T-cell (primary cell): ENCODE measurements around the gene CLIC4. TPM values are rescaled to one million over a fixed set of nuclear protein-coding genes. Genes with fewer than 3 reads are reported as not detected.

ENCODE experiments used
- ATAC-seq, 4 experiments: fragments of 200-7000 bp in 3 of 4; fragments of 150-1000 bp in 1 of 4; cut with Tn5 transposase; replicated peaks in 1 of 4; 1 replicate in 3 of 4; 2 replicates in 1 of 4; pipeline ENCODE4 v1.10.0; 2021; ENCODE audit warnings: moderate library complexity in 3 of 4, mild to moderate bottlenecking in 2 of 4, moderate number of reproducible peaks in 1 of 4
- CTCF ChIA-PET, 2 donors: fragments of 300-600 bp; sonication (Branson Sonifier 250); formaldehyde crosslinking; loops; one replicate each; lab custom pipeline; 2022; ENCODE audit warnings: antibody characterized with exemption in 2 of 2; lab: Charles Lee
- POLR2A ChIA-PET, 2 donors: fragments of 300-600 bp; sonication (Branson Sonifier 250); formaldehyde crosslinking; loops; one replicate each; lab custom pipeline; 2022; ENCODE audit warnings: antibody characterized with exemption in 2 of 2; lab: Charles Lee
- DNase-seq, 35 experiments: peaks; one replicate each; pipeline versions ENCODE4 v3.0.0 to v3.0.0-alpha.2; 2013 to 2023
- H3K27ac ChIP-seq: one replicate; pipeline ENCODE4 v1.5.1; 2013; ENCODE audit warnings: low read length
- H3K27me3 ChIP-seq, 2 experiments: replicated peaks in 1 of 2; 1 replicate in 1 of 2; 2 replicates in 1 of 2; pipeline versions ENCODE4 v1.6.1 to v1.7.0; 2013; ENCODE audit warnings: low read length in 1 of 2, mixed read lengths in 1 of 2; ENCODE audit not compliant: control insufficient read depth in 2 of 2, insufficient read depth in 2 of 2; ENCODE audit errors: extremely low read depth in 1 of 2
- H3K36me3 ChIP-seq, 2 donors: 1 replicate in 1 of 2; 2 replicates in 1 of 2; pipeline versions ENCODE4 v1.6.1 to v1.7.0; 2013; ENCODE audit warnings: low read length in 1 of 2; ENCODE audit not compliant: control insufficient read depth in 2 of 2, insufficient read depth in 1 of 2; ENCODE audit errors: extremely low read depth in 1 of 2
- H3K4me1 ChIP-seq, 2 experiments: 1 replicate in 1 of 2; 2 replicates in 1 of 2; pipeline versions ENCODE4 v1.6.1 to v1.7.0; 2013; ENCODE audit warnings: low read length in 2 of 2, mixed read lengths in 1 of 2; ENCODE audit not compliant: insufficient read depth in 2 of 2, control insufficient read depth in 1 of 2; ENCODE audit errors: extremely low read depth in 1 of 2
- H3K4me3 ChIP-seq, 2 donors: 1 replicate in 1 of 2; 2 replicates in 1 of 2; pipeline versions ENCODE4 v1.5.1 to v1.7.0; 2013; ENCODE audit warnings: mild to moderate bottlenecking in 2 of 2, low read length in 1 of 2, moderate library complexity in 1 of 2; ENCODE audit not compliant: control insufficient read depth in 1 of 2; ENCODE audit errors: extremely low read depth in 1 of 2
- H3K9me3 ChIP-seq: 2 replicates; pipeline ENCODE4 v1.7.0; 2013
- H3K27ac Mint-ChIP-seq, 2 donors: one replicate each; pipeline ENCODE4 v1.8.0; 2020 to 2021; ENCODE audit warnings: mild to moderate bottlenecking in 2 of 2, mixed read lengths in 2 of 2
- H3K27me3 Mint-ChIP-seq, 2 donors: one replicate each; pipeline ENCODE4 v1.8.0; 2021 to 2022; ENCODE audit warnings: mixed read lengths in 2 of 2
- H3K36me3 Mint-ChIP-seq: one replicate; pipeline ENCODE4 v1.8.0; 2021; ENCODE audit warnings: mixed read lengths
- H3K4me1 Mint-ChIP-seq, 3 donors: one replicate each; pipeline ENCODE4 v1.8.0; 2020 to 2022; ENCODE audit warnings: mixed read lengths in 3 of 3, mild to moderate bottlenecking in 1 of 3
- H3K4me3 Mint-ChIP-seq, 3 donors: one replicate each; pipeline ENCODE4 v1.8.0; 2020 to 2022; ENCODE audit warnings: mild to moderate bottlenecking in 3 of 3, mixed read lengths in 3 of 3, moderate library complexity in 3 of 3
- H3K9me3 Mint-ChIP-seq, 3 donors: one replicate each; pipeline ENCODE4 v1.8.0; 2020 to 2022; ENCODE audit warnings: mixed read lengths in 3 of 3
- WGBS: methylation state at CpG from one replicate; pipeline ENCODE4 v1.1.5; 2013; ENCODE audit warnings: missing lambda C conversion rate; ENCODE audit not compliant: insufficient coverage; 5-methylcytosine and 5-hydroxymethylcytosine counted together
- total RNA-seq, 35 experiments: library from RNA in 6 of 35; stranded (reverse) in 6 of 35; fragments of 120-200 nt in 1 of 35; gene quantifications; one replicate each; pipeline versions ENCODE4 v1.2.1 to v1.2.4 and lab custom pipeline; 2013 to 2026

CLIC4 gene
- total RNA-seq, 5 donors from 2014 or later (not counting 1 experiment from before 2014, with no cell fraction given) = 0.75 to 9.1 (median 5.5) TPM

DNA sequence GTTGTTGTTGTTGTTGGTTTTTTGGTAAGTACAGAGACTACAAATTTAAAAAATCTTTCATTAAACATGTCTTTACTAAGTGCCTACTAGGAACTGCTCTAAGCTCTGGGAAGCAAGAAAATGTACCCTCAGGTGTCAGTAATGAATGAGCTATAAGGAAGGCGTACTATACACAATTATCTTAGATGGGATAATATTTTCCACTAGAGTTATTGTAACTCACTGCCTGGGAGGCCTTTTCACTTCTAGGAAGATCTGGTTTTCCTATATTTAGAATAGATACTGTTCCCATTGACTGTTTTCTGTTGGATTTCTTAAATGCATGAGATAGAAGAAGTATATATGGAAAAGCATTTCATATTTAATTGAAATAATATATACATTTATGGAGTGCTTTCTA is 19.6 kb downstream of the CLIC4 start:
- no peaks in the 10 kb centered on the region for H3K36me3 ChIP-seq
- H3K36me3 Mint-ChIP-seq = no peaks in the 10 kb centered on the region
- no peak for DNase-seq
- no peak overlapping the region for H3K27ac ChIP-seq
- ChIA-PET CTCF (interaction anchor here in 1 of 2 donors (0.7 kb wide), 1 partner anchor 456 kb away, joined by 3 read pairs; no protein-coding TSS in a partner anchor), POLR2A (no interaction called here)
- ATAC-seq = no peak
- no peak overlapping the region for H3K4me3 ChIP-seq
- peaks cover 0 to 2% of the 10 kb centered on the region in 2 experiments for H3K27me3 ChIP-seq
- no peaks in the 10 kb centered on the region for H3K4me1 Mint-ChIP-seq
- no peaks in the 10 kb centered on the region for H3K9me3 ChIP-seq
- no peaks in the 10 kb centered on the region for H3K27me3 Mint-ChIP-seq
- H3K4me1 ChIP-seq = no peaks in the 10 kb centered on the region
- no peak overlapping the region for H3K27ac Mint-ChIP-seq
- H3K9me3 Mint-ChIP-seq = no peaks in the 10 kb centered on the region
- H3K4me3 Mint-ChIP-seq = no peak overlapping the region
- no CpG with 5 or more reads among the region's 1 CpG for WGBS

DNA sequence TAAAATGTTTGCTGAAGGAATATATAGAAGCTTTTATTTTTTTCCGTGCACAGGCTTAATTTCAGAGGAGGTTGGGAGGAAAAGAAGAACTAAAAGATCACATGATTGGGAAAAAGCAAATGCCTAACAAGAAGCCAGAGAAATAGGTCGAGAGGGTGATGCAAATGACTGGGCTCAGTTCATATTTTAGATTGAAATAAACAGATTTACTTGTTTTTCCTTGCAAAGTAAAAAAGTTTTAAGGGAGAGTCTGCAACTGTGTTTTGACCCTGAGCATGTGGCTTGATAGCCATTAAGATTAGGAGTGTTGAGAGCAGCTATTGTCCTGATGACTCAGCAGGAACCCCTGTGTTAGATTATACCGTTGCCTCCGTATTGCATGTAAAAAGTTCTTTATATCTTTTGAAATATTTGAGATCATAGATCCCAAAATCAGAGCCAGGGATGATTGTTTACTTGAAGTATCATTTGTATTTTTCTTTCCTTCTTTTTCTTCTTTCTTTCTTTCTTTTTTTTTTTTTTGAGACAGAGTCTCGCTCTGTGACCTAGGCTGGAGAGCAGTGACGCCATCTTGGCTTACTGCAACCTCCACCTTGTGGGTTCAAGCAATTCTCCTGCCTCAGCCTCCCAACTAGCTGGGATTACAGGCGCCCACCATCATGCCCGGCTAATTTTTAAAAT is 20.2 kb downstream of the CLIC4 start:
- Mint-ChIP-seq H3K27me3 (no peaks in the 10 kb centered on the region), H3K27ac (no peak overlapping the region), H3K4me1 (no peaks in the 10 kb centered on the region), H3K36me3 (no peaks in the 10 kb centered on the region), H3K4me3 (no peak overlapping the region), H3K9me3 (no peaks in the 10 kb centered on the region)
- DNase-seq = no peak
- peaks cover 0 to 2% of the 10 kb centered on the region in 2 experiments for H3K27me3 ChIP-seq
- H3K9me3 ChIP-seq = no peaks in the 10 kb centered on the region
- peaks cover 0 to 3% of the 10 kb centered on the region in 2 experiments for H3K4me1 ChIP-seq
- H3K36me3 ChIP-seq = no peaks in the 10 kb centered on the region
- ChIA-PET POLR2A (no interaction called here), CTCF (interaction anchor here in 1 of 2 donors (0.6 kb wide), 1 partner anchor 305 kb away, joined by 3 read pairs; no protein-coding TSS in a partner anchor)
- no peak overlapping the region for H3K27ac ChIP-seq
- ATAC-seq = no peak
- H3K4me3 ChIP-seq = no peak overlapping the region
- 94% methylated on average over 3 of the region's 8 CpGs for WGBS

DNA sequence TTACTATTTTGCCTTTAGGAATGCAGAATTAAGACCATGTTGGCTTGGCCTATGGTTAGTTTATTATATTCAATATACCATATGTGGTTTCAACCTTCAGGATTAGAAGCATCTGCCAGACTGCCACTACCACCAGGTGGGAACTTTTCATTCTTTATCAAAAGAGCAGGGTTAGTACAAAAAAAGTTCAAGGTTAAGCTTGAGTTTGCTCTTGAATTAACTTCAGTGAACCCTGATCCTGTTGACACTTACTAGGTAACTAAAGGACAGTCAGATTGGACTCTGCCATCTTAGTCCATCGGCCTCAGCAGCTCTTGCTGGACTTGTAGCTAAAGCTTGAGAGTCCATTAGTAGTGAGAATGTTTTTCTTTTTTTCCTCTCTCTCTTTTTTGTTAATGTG is 22.1 kb downstream of the CLIC4 start:
- peaks cover 0 to 4% (median 0%) of the 10 kb centered on the region in 3 donors for H3K4me1 Mint-ChIP-seq
- H3K4me3 Mint-ChIP-seq = no peak overlapping the region
- H3K36me3 ChIP-seq = no peaks in the 10 kb centered on the region
- WGBS = no CpG with 5 or more reads among the region's 1 CpG
- DNase-seq (no peak), ATAC-seq (no peak)
- no peaks in the 10 kb centered on the region for H3K9me3 Mint-ChIP-seq
- H3K27ac ChIP-seq = no peak overlapping the region
- ChIA-PET CTCF (no interaction called here), POLR2A (interaction anchor here in 1 of 2 donors (0.5 kb wide), 1 partner anchor 856 kb away, joined by 12 read pairs; no protein-coding TSS in a partner anchor)
- H3K36me3 Mint-ChIP-seq = no peaks in the 10 kb centered on the region
- peaks cover 0 to 4% of the 10 kb centered on the region in 2 experiments for H3K4me1 ChIP-seq
- H3K27ac Mint-ChIP-seq = no peak overlapping the region
- H3K9me3 ChIP-seq = no peaks in the 10 kb centered on the region
- no peaks in the 10 kb centered on the region for H3K27me3 Mint-ChIP-seq
- no peak overlapping the region for H3K4me3 ChIP-seq
- H3K27me3 ChIP-seq = peaks cover 0 to 2% of the 10 kb centered on the region in 2 experiments

GRCh38 chr1:24768873-24769605 is 23.8 kb downstream of the CLIC4 start:
- Mint-ChIP-seq H3K4me3 (no peak overlapping the region), H3K27me3 (no peaks in the 10 kb centered on the region), H3K27ac (no peak overlapping the region), H3K36me3 (no peaks in the 10 kb centered on the region), H3K9me3 (no peaks in the 10 kb centered on the region), H3K4me1 (peaks cover 0 to 4% (median 0%) of the 10 kb centered on the region in 3 donors)
- H3K27me3 ChIP-seq = peaks cover 0 to 2% of the 10 kb centered on the region in 2 experiments
- H3K4me1 ChIP-seq = peaks cover 0 to 4% of the 10 kb centered on the region in 2 experiments
- ChIA-PET CTCF (interaction anchor here (0.7 kb wide), 2 partner anchors 354 to 1240 kb away, joined by 3 read pairs; partner anchors contain the start of gene NIPAL3 (in 1 of the 2)), POLR2A (interaction anchor here in 1 of 2 donors (0.5 kb wide), 1 partner anchor 19 kb away, joined by 4 read pairs; no protein-coding TSS in a partner anchor)
- H3K36me3 ChIP-seq = no peaks in the 10 kb centered on the region
- DNase-seq (no peak), ATAC-seq (no peak)
- H3K4me3 ChIP-seq = no peak overlapping the region
- H3K27ac ChIP-seq = no peak overlapping the region
- H3K9me3 ChIP-seq = no peaks in the 10 kb centered on the region
- no CpG with 5 or more reads among the region's 4 CpGs for WGBS

- Histone ChIP-seq H3K4me3 (no peak overlapping the region), H3K4me1 (peaks cover 0 to 4% of the 10 kb centered on the region in 2 experiments), H3K36me3 (no peaks in the 10 kb centered on the region), H3K27me3 (no peaks in the 10 kb centered on the region), H3K27ac (no peak overlapping the region), H3K9me3 (no peaks in the 10 kb centered on the region)
- Mint-ChIP-seq H3K9me3 (no peaks in the 10 kb centered on the region), H3K36me3 (no peaks in the 10 kb centered on the region), H3K27me3 (no peaks in the 10 kb centered on the region), H3K4me1 (peaks cover 0 to 4% (median 0%) of the 10 kb centered on the region in 3 donors), H3K27ac (no peak overlapping the region), H3K4me3 (no peak overlapping the region)
- WGBS = no CpG with 5 or more reads among the region's 2 CpGs
- POLR2A ChIA-PET = no interaction called here
- CTCF ChIA-PET = interaction anchor here in 1 of 2 donors (0.6 kb wide), 1 partner anchor 82 kb away, joined by 3 read pairs; no protein-coding TSS in a partner anchor
- DNase-seq = no peak
- ATAC-seq = no peak
Observed at GRCh38 chr1:24769656-24770651, 24.7 kb downstream of the CLIC4 start.
